Muscle layer of duodenum (tissue), 2 donors: ENCODE data around the gene NPIPA3.
"Not testable (repeated sequence)": the region's sequence is repeated elsewhere in the genome, so short reads cannot be mapped to it uniquely, and the experiment has no call there.

Experiments used
- H3K27ac ChIP-seq: one replicate; pipeline ENCODE4 v1.7.0; 2013; ENCODE audit warnings: mild to moderate bottlenecking, low read length
- H3K27me3 ChIP-seq: one replicate; pipeline ENCODE4 v1.7.0; 2013; ENCODE audit warnings: low read depth, mild to moderate bottlenecking, control low read depth, low read length
- H3K36me3 ChIP-seq, 2 donors: one replicate each; pipeline ENCODE4 v1.7.0; 2013; ENCODE audit warnings: low read length in 2 of 2, control low read depth in 1 of 2, mild to moderate bottlenecking in 1 of 2; ENCODE audit not compliant: insufficient read depth in 2 of 2, control insufficient read depth in 1 of 2
- H3K4me1 ChIP-seq, 2 donors: one replicate each; pipeline ENCODE4 v1.7.0; 2013; ENCODE audit warnings: low read length in 2 of 2, mild to moderate bottlenecking in 2 of 2, control low read depth in 1 of 2, moderate library complexity in 1 of 2; ENCODE audit not compliant: insufficient read depth in 2 of 2, control insufficient read depth in 1 of 2
- H3K4me3 ChIP-seq, 2 donors: one replicate each; pipeline ENCODE4 v1.7.0; 2013; ENCODE audit warnings: low read length in 2 of 2, low read depth in 1 of 2, mild to moderate bottlenecking in 1 of 2
- H3K9me3 ChIP-seq, 2 donors: one replicate each; pipeline ENCODE4 v1.7.0; 2013; ENCODE audit warnings: low read length in 2 of 2, control low read depth in 1 of 2, mild to moderate bottlenecking in 1 of 2; ENCODE audit not compliant: control insufficient read depth in 1 of 2
- donor health status: healthy.

Gene NPIPA3

GRCh38 chr16:14775624-14776023 is 72.4 kb downstream of the NPIPA3 start:
- H3K4me3 ChIP-seq, H3K9me3 ChIP-seq, H3K27me3 ChIP-seq, H3K36me3 ChIP-seq, H3K4me1 ChIP-seq, H3K27ac ChIP-seq: not testable (repeated sequence)
